Effector CD4-positive, alpha-beta T cell (primary cell): Measurements from ENCODE around the gene CDK17.
A peak's percentile ranks its signal among the peaks of the same experiment; 100 is the strongest.

Source experiments
- DNase-seq: peaks from one replicate; pipeline ENCODE4 v3.0.0-alpha.2; 2020

Gene CDK17

GRCh38 chr12:96258104-96258961 is 141.9 kb downstream of the CDK17 start:
- DNase-seq: no peak

GRCh38 chr12:96257550-96258103 is 142.6 kb downstream of the CDK17 start:
- no peak for DNase-seq

GRCh38 chr12:96256672-96257361 is 143.4 kb downstream of the CDK17 start:
- no peak for DNase-seq

- DNase-seq: no peak
These were observed 145.2 kb downstream of the CDK17 start for GRCh38 chr12:96255077-96255476.

GRCh38 chr12:96250119-96250685 is 150.0 kb downstream of the CDK17 start:
- DNase-seq: no peak

- no peak for DNase-seq
These were observed 150.8 kb downstream of the CDK17 start for GRCh38 chr12:96249196-96250118.

- no peak for DNase-seq
These were observed 151.9 kb downstream of the CDK17 start for GRCh38 chr12:96248136-96248931.

- no peak for DNase-seq
These were observed 152.7 kb downstream of the CDK17 start for GRCh38 chr12:96247563-96247962.

- no peak for DNase-seq
These were observed 153.2 kb downstream of the CDK17 start for GRCh38 chr12:96246926-96247505.

- DNase-seq: no peak
These were observed 155.4 kb downstream of the CDK17 start for GRCh38 chr12:96244826-96245225.

GRCh38 chr12:96242597-96242996 is 157.6 kb downstream of the CDK17 start:
- no peak for DNase-seq

GRCh38 chr12:96241846-96242256 is 158.4 kb downstream of the CDK17 start:
- peak; percentile 74 for DNase-seq

GRCh38 chr12:96241431-96241830 is 158.8 kb downstream of the CDK17 start:
- DNase-seq: no peak

- no peak for DNase-seq
These were observed 159.6 kb downstream of the CDK17 start for GRCh38 chr12:96240656-96241055.

- no peak for DNase-seq
These were observed 160.3 kb downstream of the CDK17 start for GRCh38 chr12:96239711-96240635.

- no peak for DNase-seq
These were observed 161.7 kb downstream of the CDK17 start for GRCh38 chr12:96238336-96239047.

GRCh38 chr12:96237465-96238077 is 162.7 kb downstream of the CDK17 start:
- DNase-seq: peak; percentile 41

- no peak for DNase-seq
These were observed 163.2 kb downstream of the CDK17 start for GRCh38 chr12:96237035-96237434.
